ENCODE results near the gene PYGB.
"Not testable (repeated sequence)": the region's sequence is repeated elsewhere in the genome, so short reads cannot be mapped to it uniquely, and the experiment has no call there.

The PYGB gene

DNA sequence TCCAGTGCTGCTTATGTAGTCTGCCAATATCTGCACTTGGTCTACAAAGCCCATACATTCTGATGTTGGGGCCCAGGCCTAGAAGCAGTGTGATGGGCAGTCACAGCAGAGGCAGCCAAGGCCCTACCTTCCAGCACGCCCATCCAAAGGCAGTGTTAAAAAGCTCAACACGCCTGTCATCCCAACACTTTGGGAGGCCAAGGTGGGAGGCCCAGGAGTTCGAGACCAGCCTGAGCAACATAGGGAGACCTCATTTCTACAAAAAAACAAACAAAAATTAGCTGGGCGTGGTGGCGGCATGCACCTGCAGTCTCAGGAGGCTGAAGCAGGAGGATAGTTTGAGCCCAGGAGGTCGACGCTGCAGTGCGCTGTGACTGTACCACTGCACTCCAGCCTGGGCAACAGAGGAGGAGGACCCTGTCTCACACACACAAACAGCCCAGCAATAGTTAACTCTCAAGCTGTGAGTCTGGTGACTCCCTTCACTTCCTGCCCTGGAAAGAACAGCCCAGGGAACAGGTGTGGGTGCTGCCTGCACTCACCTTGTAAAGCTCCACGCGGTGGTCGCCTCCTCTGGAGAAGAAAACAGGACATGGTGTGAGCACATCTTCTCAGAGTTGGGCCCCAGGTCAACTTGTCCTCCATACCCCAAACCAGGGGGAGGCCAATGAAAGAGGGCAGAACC is 68.8 kb downstream of the PYGB start:
- DNase-seq = no peak

DNA sequence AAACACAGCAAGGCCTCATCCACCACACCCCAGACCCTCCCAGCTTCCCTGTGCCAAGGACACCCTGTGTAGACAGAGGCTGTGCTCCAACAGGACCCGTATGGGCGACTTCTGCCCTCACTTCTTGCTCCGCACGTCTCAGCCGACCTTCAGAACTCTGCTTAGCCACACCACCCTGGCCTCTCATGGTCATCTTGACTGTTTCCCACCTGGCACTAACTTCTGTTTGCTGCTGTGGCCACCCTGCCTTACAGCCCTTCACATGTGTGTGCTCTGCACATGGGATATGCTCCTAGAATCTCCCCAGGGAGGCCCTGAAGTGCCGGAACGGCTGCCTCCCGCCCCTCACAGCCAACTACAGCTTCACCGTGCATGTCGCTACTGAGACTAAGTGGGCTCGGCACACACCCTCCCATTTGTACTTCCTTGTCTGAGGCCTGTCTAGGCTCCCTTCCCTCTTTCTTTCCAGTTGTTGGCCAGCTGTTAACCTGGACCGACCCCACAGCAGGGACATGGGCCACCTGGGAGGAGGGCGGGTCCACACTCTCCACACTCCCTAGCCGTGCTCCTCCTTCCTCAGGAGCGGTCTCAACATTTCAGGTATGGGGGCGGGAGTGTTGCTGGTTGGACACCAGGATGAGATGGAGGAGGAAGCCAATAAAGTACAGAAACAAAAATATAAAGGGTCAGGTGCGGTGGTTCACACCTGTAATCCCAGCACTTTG is 69.6 kb downstream of the PYGB start:
- no peak for DNase-seq

DNA sequence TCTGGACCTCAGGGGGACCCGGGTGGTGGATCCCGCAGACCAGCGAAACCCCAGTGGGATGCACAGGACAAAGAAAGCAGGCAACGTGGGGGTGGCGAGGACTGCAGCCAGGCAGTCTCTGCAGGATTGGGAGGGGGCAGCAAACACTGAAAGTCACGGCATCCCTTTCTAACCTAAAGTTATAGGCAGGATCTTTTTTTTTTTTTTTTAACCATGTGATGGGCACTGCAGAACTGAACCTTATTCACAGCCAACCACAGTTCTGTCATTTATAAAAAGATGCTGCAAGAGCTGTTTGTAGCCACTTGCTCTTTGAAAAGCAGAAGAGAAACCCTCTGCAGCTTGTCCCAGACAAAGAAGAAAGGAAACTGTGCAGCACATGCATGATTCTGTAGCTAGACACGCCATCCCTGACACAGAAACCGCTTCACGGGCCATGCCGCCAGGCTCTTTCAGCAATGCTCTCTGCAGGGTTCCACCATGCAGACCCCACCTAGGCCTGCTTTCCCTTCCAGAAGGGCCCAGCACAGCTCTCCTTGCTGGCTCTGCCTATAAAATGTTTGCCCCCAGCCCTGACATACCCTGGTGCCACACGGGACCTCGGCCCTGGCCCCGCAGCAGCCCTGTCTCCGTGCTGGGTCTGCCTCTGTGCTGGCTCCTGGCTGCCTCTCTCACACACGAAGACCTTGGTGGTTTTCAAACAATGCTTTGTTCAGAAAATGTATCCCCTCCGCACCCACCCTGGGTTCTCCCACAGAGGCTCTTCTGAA is 70.8 kb downstream of the PYGB start:
- DNase-seq = no peak

DNA sequence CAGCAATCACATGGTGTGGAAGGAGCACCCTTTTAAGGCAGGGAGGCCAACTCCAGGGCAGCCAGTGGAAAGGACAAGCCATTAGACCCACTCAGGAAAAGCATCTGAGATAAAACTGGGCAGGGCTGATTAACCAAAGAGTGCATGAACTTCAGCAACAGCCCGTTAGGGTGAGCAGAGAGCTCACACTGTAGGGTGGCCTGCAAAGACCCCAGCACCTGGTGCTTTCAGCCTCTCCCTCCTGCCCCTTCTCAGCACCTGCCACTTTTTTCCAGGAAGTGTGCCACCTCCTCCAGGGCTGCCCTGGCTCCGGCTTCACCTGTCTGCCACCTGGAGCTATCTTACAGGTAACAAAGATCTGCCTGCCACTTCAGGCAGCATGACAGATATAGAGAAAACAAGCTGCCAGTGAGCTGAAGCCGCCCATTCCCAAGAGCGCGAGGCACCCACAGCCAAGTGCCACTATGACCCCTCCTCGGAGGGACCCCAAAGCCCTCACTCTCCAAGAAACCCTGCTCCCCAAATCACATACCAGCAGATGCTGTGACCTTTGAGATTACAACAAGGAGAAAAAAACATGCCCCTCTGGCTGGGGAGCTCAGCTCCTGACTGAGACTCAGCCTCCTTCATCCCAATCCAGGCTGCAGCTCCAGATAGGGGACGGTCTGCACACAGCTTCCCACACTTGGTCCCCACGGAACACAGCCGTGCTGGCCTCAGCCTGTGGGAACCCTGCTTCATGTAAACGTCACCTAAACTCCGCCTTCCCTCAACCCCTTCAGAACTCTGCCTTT is 71.6 kb downstream of the PYGB start:
- DNase-seq = no peak

DNA sequence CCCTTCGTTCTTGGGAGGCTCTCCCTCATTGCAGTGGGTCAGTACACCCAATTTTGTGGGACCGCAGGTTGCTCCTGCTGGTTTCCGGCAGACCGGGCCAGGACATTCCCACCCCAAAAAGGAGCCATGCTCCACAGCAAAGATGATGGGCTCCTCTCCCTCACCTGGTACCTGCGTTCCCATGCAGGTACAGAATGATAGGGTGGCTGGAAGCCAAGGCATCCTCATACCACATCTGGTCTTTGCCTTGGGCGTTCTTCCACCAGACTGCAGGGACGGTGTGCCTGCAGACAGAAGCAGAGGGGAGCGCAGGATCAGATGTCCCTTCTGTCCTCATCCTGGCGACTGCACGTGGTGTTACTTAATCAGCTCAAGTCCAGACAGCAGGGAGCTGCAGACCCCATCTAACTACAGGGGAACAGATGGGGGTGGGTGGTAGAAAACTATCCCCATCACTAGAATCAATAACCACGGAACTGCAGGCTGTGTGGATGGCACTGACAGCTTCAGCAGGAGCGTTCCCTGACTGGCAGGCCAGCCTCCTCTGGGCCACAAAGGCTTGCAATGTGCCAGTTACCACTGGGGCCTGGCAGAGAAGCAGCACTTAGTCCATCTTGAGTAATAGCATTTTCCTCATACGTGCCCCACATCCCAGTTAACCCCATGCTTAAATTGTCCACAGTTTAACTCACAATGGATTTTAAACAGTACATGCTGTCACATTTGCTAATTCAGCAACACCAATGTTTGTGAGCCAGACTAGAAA is 72.3 kb downstream of the PYGB start:
- no peak for DNase-seq

DNA sequence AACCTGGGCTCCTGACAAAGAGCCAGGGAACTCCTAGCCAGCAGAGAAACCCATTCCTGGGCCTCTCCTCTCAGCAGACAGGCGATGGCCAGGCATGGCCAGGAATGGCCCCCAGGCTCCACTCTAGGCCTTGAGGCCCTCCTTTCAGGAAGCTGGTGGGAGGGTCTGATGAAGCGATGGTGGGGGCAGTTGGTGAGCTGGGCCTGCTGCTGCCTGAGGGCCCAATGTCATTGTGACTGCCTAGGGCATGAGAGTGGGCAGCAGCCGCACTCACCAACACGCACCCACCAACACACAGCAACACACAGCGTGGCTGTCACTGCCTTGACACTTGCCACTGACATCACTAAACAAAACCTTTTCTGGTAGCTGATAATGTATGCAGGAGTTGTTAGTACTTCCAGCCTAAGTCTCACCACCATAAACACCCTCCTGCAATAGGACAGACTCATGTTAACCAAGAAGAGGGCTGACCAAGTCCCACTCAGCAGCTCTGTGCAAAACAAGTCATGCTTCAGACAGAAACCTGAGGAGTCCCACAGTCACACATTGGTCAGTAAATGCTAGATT is 73.5 kb downstream of the PYGB start:
- no peak for DNase-seq

DNA sequence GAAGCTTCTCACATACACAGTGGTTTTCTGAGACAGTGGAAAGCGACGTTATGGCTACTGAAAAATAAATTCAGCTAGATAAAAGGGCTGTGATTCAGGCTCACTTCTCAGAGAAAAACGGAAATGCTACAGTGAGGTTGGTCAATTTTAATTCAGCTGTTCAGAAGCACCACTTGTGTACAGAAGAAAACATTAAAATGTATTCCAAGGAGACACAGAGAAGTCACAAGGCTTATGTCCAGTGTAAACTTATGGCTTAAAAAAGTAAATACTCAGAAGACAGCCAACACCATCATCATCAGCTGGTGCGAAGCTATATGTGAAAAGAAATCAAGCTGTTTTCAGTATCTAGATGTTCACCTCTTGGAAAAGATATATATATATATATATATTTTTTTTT is 74.1 kb downstream of the PYGB start:
- DNase-seq = no peak

DNA sequence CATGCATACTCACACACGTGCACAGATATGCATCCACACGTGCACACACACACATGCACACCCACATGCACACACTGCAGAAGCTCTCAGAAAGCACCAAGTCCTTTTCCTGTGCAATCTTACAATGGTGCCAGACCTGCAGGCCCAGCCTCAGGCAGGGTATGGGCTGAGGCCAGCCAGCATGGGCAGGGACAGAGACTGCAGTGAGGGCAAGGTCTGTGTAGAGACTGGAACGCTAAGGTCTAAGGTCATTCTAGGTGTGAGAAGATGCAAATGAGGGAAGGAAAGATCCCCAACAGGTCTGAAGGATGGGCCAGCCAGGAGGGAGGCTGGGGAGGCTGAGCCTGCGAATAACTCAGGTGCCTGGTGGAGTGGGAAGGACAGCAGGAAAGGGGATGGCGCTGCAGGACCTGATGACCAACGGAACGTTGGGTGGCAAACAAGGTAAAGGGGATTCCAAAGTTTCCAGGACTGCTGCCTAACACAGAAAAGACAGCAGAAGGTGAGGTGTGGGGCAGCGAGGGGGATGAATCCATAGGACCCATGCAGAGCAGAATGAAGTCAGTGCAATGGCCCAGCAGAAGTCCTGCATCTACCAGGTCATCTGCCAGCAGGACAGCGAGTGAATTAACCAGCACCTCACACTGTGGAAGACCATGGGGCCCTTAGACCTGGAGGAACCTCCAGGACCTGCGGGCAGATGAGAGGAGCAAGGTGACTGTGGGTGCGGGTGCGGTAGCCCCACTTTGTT is 75.8 kb downstream of the PYGB start:
- DNase-seq = no peak

DNA sequence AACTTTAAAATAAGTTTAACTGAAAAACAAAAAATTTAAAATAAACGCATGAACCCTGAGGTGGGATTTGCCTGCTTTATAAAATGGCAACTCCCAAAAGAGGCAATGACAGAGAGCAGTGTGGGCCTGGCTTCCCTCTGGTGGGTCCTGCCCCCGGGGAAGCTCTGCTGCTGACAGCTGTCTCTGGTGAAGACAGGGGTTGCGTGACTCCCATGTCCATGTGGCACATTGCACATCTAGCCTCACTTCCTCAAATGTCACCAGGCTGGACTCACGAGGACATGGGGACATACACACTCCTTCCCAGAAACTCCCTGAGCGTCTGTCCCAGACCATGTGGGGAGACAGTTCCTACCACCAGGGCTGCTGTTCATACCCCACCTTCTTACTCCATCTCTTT is 76.5 kb downstream of the PYGB start:
- DNase-seq = no peak

DNA sequence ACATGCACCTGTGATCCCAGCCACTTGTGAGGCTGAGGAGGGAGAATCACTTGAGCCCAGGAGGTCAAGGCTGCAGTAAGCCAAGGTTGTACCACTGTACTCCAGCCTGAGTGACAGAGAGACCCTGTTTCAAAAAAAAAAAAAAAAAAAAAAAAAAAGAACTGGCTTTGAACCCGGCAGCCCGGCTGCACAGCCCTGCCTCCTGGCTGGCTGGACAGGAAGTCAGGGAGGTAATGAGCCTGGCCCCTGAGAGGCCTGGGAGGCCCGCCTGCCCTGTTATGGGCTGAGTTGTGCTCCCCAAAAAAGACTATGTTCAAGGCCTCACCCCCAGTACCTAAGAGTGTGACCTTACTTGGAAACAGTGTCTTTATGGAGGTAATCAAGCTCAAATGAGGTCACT is 77.2 kb downstream of the PYGB start:
- DNase-seq = no peak

DNA sequence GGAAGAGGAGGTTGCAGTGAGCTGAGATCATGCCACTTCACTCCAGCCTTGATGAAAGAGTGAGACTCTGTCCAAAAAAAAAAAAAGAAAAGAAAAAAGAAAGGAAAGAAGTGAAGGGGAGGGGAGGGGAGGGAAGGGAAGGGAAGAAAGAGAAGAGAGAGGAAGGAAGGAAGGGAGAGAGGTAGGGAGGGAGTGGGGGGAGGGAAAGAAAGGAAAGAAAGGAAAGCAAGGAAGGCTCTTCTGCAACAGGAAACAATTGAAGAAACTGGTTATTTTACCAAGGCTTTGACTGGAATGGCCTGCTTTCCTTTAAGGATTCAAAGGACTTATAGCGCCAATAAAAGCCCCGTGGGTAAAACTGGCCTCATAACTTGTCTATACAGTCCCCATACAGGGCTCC is 78.1 kb downstream of the PYGB start:
- DNase-seq = no peak

DNA sequence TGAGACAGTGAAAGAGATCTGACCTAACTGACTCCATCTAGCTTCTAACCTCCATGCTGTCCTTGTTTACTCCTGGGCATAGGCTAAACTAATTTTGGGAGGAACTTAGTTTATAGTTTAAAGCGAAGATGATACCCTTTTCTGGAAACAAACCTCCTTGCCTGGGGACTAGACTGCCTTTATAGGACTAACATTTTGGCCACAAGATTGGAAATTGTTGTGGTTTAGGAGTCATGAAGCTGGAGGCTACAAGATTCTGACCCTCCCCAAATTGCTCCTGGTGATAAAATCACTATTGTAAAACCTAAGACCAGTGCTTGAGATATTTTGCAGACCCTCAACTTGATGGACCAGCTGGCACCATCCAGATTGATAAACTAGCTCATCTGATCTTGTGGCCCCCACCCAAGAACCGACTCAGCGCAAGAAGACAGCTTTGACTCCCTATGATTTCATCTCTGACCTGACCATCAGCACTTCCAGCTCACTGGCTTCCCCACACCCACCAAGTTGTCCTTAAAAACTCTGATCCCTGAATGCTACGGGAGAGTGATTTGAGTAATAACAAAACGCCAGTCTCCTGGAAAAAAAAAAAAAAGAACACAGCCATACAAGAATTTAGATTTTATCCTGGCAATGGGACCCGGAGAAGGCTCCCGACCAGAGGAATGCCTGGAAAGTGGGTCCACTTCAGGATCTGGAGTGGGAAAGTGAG is 79.8 kb downstream of the PYGB start:
- no peak for DNase-seq

DNA sequence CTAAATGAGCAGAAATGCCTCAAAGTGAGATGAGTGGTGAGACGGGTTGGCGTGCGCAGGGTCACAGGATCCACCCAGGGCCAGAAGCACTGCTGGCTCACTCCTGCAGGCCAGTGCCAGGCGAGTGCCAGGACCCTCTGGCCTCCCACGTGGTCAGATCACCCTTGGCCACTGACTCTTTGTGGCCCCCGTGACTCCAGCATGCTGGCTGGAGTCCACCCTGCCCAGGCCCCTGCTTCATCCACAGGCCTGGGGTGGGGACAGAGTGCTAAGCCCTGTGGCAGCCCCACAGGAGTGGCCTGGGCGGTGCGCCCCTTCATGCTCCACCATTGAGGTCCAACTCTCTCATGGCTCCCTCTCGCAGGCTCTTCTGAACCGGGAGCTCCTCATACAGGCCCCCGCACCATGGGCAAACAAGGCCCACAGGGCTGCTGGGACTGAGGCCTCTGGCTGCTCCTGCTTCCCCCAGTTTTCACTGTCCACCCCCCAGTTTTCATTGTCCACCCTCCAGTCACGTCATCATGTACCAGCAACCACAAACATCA is 81.1 kb downstream of the PYGB start:
- no peak for DNase-seq

DNA sequence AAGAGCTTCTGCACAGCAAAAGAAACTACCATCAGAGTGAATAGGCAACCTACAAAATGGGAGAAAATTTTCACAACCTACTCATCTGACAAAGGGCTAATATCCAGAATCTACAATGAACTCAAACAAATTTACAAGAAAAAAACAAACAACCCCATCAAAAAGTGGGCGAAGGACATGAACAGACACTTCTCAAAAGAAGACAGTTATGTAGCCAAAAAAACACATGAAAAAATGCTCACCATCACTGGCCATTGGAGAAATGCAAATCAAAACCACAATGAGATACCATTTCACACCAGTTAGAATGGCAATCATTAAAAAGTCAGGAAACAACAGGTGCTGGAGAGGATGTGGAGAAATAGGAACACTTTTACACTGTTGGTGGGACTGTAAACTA is 87.1 kb downstream of the PYGB start:
- DNase-seq = not testable (repeated sequence)

DNA sequence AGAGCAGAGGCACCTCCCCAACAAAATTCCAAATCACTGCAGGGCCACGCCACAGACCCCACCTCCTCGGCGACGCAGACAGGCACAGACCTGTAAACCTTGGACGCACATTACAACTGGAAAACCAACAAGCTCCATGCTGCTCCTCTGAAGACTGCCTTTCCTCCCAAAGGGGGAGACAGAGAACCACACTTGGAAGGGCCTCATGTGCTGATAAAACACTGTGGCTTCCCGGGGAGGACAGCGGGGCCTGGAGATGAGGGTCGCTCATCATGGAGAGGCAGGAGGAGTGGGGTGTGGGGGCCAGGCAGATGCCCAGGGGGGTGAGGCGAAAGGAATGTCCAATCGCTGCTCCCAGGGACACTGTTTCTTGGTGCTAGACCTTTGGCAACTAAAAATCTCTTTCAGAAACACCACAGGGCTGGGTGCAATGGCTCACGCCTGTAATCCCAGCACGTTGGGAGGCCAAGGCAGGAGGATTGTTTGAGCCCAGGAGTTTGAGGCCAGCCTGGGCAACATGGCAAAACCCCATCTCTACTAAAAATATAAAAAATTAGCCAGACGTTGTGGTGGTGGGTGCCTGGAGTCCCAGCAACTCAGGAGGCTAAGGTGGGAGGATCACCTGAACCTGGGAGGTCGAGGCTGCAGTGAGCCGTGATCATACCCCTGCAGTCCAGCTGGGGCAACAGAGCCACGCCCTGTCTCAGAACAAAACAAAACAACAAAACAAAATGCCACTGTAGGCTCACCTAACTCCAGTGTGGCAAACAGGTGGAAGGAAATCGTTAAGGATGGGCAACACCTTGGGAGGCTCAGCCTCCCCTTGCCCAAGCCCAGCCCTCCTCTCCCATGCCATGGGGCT is 88.9 kb downstream of the PYGB start:
- DNase-seq = no peak

DNA sequence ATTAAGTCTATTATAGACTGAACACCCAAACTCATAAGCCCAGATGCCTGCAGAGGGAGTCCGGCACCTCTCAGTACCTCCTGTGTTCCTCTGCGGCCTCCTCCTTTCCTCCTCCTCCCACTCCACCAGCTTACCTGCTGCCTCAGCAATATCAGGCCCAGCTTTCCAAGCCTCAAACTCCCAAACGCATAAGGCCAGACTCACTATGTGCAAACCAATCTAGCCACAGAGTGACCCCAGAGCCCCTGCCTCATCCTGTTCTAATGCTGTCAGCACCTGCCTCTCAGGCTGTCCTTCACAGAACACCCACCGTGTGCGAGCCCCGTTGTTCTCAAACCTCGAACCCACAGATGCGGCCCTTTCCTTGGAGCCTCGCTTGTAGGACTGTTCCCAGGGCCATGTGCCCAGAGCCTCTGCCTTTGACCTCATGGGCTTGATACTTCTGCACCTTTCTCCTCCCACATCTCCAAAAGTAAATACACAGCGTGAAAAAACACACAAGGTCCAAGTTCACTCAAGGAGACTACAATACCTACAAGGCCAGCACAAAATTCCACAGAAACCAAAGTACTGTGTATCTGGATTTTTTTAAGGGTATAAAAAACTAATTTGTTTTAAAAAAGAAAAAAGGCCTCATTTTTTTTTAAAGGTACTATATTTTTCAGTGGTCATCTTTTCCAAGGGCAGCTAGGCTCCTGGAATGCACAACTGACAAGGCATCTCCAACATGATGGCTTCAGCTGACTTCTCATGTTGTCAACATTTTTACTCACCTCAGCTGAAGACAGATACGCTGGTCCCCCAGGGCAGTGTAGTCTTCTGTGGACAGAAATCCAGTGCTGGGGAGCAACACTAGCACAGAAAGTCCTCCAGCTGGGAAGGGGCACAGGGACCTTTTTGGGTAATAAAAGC is 90.5 kb downstream of the PYGB start:
- no peak for DNase-seq

DNA sequence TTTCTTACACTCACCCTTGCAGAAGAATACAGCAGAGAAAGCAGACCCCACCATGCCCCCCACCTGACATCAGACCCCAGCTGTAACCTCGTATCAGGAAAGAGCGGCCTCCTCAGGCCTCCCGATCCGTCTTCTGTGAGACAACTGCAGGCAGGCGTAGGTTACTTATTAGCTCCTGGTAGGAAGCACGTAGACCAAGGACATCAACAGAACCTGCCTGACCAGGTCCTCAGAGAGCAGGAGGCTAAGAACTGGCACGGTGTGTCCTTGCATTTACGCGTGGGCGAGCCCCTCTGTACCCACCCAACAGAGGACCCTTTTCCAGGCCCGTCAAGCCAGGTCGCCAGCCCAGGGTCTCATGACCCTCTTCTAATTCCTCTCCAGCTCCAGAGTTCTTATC is 91.7 kb downstream of the PYGB start:
- no peak for DNase-seq

DNA sequence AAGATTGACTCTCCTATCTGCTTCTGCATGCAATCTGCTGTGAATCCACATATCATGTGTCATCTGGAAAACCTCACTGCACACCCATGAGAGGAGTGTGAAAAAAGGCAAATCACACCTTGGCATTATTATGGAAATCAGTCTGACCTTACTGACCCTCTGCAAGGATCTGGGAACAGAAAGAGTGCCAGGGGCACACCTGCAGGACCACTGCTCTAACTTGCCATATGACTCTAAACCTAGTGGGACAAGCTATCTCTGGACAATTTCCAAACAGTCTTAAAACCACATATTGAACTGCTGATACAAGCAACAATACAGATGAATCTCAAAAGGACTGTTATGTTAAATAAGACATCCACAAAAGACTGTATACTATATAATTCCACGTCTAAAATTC is 92.5 kb downstream of the PYGB start:
- no peak for DNase-seq
